ENCODE data around the gene FBLIM1. TPM values are rescaled to one million over a fixed set of nuclear protein-coding genes. Genes with fewer than 3 reads are reported as not detected.

The FBLIM1 gene
- total RNA-seq, 1 experiment from 2014 or later = 78.3 TPM

DNA sequence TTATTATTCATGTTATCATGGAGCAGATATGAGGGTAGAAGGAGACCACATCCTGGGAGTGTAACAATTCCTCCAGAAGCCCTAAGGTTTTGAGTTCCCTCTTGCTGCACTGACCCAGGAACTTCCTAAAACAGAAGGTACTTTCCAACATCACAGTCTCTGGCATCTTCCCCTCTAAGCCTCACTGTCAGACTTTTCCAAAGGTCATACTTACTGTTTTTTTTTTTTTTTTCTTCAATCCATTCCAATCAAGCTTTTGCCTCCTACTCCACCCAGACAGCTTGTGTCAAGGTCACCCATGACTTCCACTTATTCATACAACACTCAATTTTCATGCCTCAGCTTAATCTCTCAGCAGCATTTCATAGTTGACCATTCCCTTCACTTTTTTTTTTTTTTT, 67.2 kb downstream of the FBLIM1 start:
- Mint-ChIP-seq H3K9me3 (peaks cover 4% of the 10 kb centered on the region), H3K36me3 (no peaks in the 10 kb centered on the region), H3K27me3 (ENCODE audit: low read depth) (no peaks in the 10 kb centered on the region), H3K4me3 (no peak overlapping the region), H3K27ac (peak overlapping the region; percentile 5; the same call in 1 of the 2 replicates), H3K4me1 (peaks cover 12% of the 10 kb centered on the region)
- no peak for DNase-seq (ENCODE audit: low spot score)
- ATAC-seq = no peak
- TF ChIP-seq ZNF396 (CRISPR knock-in tag; IDR thresholded peaks at IDR 0.05; ENCODE audit: borderline replicate concordance) (no peak), SOX15 (CRISPR knock-in tag; IDR thresholded peaks at IDR 0.05) (no peak), JUN (CRISPR knock-in tag; IDR thresholded peaks at IDR 0.05) (no peak), PRRX2 (CRISPR knock-in tag; IDR thresholded peaks at IDR 0.05) (no peak), SMAD4 (CRISPR knock-in tag; IDR thresholded peaks at IDR 0.05) (no peak), RORB (CRISPR knock-in tag; IDR thresholded peaks at IDR 0.05) (no peak), NR1H2 (CRISPR knock-in tag; IDR thresholded peaks at IDR 0.05) (no peak), CREM (CRISPR knock-in tag; IDR thresholded peaks at IDR 0.05) (no peak)
- TF ChIP-seq, protein P1, sequence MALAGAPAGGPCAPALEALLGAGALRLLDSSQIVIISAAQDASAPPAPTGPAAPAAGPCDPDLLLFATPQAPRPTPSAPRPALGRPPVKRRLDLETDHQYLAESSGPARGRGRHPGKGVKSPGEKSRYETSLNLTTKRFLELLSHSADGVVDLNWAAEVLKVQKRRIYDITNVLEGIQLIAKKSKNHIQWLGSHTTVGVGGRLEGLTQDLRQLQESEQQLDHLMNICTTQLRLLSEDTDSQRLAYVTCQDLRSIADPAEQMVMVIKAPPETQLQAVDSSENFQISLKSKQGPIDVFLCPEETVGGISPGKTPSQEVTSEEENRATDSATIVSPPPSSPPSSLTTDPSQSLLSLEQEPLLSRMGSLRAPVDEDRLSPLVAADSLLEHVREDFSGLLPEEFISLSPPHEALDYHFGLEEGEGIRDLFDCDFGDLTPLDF (CRISPR knock-in tag; IDR thresholded peaks at IDR 0.05) = no peak
- TF ChIP-seq, protein P2, sequence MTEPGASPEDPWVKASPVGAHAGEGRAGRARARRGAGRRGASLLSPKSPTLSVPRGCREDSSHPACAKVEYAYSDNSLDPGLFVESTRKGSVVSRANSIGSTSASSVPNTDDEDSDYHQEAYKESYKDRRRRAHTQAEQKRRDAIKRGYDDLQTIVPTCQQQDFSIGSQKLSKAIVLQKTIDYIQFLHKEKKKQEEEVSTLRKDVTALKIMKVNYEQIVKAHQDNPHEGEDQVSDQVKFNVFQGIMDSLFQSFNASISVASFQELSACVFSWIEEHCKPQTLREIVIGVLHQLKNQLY (CRISPR knock-in tag; IDR thresholded peaks at IDR 0.05) = no peak
- TF ChIP-seq, protein P3, sequence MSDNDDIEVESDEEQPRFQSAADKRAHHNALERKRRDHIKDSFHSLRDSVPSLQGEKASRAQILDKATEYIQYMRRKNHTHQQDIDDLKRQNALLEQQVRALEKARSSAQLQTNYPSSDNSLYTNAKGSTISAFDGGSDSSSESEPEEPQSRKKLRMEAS (CRISPR knock-in tag; IDR thresholded peaks at IDR 0.05) = no peak
- CTCF ChIA-PET = interaction anchor here (0.7 to 3.3 kb wide), 4 partner anchors 10 to 51 kb away, joined by 3 to 22 read pairs (median 5); no protein-coding TSS in a partner anchor
- POLR2A ChIA-PET = no interaction called here

GRCh38 chr1:15826810-15827507, 68.4 kb downstream of the FBLIM1 start:
- Mint-ChIP-seq H3K36me3 (peaks cover 4% of the 10 kb centered on the region), H3K27ac (no peak overlapping the region; the same call in 1 of the 2 replicates), H3K9me3 (peaks cover 4% of the 10 kb centered on the region), H3K4me3 (no peak overlapping the region), H3K4me1 (peaks cover 19% of the 10 kb centered on the region), H3K27me3 (ENCODE audit: low read depth) (no peaks in the 10 kb centered on the region)
- ATAC-seq (no peak), DNase-seq (ENCODE audit: low spot score) (no peak)
- POLR2A ChIA-PET = no interaction called here
- CTCF ChIA-PET = interaction anchor here (1.2 to 3.3 kb wide), 3 partner anchors 11 to 50 kb away, joined by 3 to 22 read pairs (median 3); partner anchors contain the start of gene SPEN
- TF ChIP-seq TCF7 (CRISPR knock-in tag; IDR thresholded peaks at IDR 0.05; ENCODE audit: low read depth) (no peak), RORB (CRISPR knock-in tag; IDR thresholded peaks at IDR 0.05) (no peak), CBFB (CRISPR knock-in tag; IDR thresholded peaks at IDR 0.05; ENCODE audit: low read depth) (no peak), SMAD4 (CRISPR knock-in tag; IDR thresholded peaks at IDR 0.05) (no peak), EMX1 (CRISPR knock-in tag; IDR thresholded peaks at IDR 0.05) (no peak), TEAD1 (CRISPR knock-in tag; IDR thresholded peaks at IDR 0.05) (no peak), NFYB (CRISPR knock-in tag; conservative IDR thresholded peaks at IDR 0.05; ENCODE audit: low read depth) (no peak)
- TF ChIP-seq, protein P4, sequence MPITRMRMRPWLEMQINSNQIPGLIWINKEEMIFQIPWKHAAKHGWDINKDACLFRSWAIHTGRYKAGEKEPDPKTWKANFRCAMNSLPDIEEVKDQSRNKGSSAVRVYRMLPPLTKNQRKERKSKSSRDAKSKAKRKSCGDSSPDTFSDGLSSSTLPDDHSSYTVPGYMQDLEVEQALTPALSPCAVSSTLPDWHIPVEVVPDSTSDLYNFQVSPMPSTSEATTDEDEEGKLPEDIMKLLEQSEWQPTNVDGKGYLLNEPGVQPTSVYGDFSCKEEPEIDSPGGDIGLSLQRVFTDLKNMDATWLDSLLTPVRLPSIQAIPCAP (CRISPR knock-in tag; IDR thresholded peaks at IDR 0.05) = no peak
- TF ChIP-seq, protein P5, sequence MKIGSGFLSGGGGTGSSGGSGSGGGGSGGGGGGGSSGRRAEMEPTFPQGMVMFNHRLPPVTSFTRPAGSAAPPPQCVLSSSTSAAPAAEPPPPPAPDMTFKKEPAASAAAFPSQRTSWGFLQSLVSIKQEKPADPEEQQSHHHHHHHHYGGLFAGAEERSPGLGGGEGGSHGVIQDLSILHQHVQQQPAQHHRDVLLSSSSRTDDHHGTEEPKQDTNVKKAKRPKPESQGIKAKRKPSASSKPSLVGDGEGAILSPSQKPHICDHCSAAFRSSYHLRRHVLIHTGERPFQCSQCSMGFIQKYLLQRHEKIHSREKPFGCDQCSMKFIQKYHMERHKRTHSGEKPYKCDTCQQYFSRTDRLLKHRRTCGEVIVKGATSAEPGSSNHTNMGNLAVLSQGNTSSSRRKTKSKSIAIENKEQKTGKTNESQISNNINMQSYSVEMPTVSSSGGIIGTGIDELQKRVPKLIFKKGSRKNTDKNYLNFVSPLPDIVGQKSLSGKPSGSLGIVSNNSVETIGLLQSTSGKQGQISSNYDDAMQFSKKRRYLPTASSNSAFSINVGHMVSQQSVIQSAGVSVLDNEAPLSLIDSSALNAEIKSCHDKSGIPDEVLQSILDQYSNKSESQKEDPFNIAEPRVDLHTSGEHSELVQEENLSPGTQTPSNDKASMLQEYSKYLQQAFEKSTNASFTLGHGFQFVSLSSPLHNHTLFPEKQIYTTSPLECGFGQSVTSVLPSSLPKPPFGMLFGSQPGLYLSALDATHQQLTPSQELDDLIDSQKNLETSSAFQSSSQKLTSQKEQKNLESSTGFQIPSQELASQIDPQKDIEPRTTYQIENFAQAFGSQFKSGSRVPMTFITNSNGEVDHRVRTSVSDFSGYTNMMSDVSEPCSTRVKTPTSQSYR (CRISPR knock-in tag; IDR thresholded peaks at IDR 0.05) = no peak
- TF ChIP-seq, protein P6, sequence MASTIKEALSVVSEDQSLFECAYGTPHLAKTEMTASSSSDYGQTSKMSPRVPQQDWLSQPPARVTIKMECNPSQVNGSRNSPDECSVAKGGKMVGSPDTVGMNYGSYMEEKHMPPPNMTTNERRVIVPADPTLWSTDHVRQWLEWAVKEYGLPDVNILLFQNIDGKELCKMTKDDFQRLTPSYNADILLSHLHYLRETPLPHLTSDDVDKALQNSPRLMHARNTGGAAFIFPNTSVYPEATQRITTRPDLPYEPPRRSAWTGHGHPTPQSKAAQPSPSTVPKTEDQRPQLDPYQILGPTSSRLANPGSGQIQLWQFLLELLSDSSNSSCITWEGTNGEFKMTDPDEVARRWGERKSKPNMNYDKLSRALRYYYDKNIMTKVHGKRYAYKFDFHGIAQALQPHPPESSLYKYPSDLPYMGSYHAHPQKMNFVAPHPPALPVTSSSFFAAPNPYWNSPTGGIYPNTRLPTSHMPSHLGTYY (CRISPR knock-in tag; IDR thresholded peaks at IDR 0.05) = no peak
- TF ChIP-seq, protein P7, sequence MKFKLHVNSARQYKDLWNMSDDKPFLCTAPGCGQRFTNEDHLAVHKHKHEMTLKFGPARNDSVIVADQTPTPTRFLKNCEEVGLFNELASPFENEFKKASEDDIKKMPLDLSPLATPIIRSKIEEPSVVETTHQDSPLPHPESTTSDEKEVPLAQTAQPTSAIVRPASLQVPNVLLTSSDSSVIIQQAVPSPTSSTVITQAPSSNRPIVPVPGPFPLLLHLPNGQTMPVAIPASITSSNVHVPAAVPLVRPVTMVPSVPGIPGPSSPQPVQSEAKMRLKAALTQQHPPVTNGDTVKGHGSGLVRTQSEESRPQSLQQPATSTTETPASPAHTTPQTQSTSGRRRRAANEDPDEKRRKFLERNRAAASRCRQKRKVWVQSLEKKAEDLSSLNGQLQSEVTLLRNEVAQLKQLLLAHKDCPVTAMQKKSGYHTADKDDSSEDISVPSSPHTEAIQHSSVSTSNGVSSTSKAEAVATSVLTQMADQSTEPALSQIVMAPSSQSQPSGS (CRISPR knock-in tag; IDR thresholded peaks at IDR 0.05; ENCODE audit: borderline replicate concordance, low read depth) = no peak
- TF ChIP-seq, protein P8, sequence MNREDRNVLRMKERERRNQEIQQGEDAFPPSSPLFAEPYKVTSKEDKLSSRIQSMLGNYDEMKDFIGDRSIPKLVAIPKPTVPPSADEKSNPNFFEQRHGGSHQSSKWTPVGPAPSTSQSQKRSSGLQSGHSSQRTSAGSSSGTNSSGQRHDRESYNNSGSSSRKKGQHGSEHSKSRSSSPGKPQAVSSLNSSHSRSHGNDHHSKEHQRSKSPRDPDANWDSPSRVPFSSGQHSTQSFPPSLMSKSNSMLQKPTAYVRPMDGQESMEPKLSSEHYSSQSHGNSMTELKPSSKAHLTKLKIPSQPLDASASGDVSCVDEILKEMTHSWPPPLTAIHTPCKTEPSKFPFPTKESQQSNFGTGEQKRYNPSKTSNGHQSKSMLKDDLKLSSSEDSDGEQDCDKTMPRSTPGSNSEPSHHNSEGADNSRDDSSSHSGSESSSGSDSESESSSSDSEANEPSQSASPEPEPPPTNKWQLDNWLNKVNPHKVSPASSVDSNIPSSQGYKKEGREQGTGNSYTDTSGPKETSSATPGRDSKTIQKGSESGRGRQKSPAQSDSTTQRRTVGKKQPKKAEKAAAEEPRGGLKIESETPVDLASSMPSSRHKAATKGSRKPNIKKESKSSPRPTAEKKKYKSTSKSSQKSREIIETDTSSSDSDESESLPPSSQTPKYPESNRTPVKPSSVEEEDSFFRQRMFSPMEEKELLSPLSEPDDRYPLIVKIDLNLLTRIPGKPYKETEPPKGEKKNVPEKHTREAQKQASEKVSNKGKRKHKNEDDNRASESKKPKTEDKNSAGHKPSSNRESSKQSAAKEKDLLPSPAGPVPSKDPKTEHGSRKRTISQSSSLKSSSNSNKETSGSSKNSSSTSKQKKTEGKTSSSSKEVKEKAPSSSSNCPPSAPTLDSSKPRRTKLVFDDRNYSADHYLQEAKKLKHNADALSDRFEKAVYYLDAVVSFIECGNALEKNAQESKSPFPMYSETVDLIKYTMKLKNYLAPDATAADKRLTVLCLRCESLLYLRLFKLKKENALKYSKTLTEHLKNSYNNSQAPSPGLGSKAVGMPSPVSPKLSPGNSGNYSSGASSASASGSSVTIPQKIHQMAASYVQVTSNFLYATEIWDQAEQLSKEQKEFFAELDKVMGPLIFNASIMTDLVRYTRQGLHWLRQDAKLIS (CRISPR knock-in tag; IDR thresholded peaks at IDR 0.05; ENCODE audit: borderline replicate concordance) = no peak
- TF ChIP-seq, protein P1 (CRISPR knock-in tag; IDR thresholded peaks at IDR 0.05) = no peak

Measured in WTC11 (cell line).